ENCODE data around the gene ARPC3. TPM values are rescaled to one million over a fixed set of nuclear protein-coding genes. Genes with fewer than 3 reads are reported as not detected.
A peak's percentile ranks its signal among the peaks of the same experiment; 100 is the strongest.
"Not testable (repeated sequence)": the region's sequence is repeated elsewhere in the genome, so short reads cannot be mapped to it uniquely, and the experiment has no call there.

The ARPC3 gene
- 140 TPM for total RNA-seq

- peak; percentile 83 for DNase-seq
Measured at GRCh38 chr12:110449799-110450497, at the start of gene ARPC3. Gene ARPC3 (minus strand): TSS chr12:110450337. CDS start chr12:110450260, 77 bp downstream.

GRCh38 chr12:110498984-110499706, 49.0 kb upstream of the ARPC3 start:
- no peak for DNase-seq

- no peak for DNase-seq
Measured at GRCh38 chr12:110475426-110475825, 25.3 kb upstream of the ARPC3 start.

GRCh38 chr12:110468214-110469048, 18.3 kb upstream of the ARPC3 start, which contains the start of the genes FAM216A and GPN3:
Gene FAM216A (plus strand): TSS chr12:110468845. CDS start chr12:110468876, 31 bp downstream.
Gene GPN3 (minus strand): TSS chr12:110468257. CDS start chr12:110468203, 54 bp downstream.
- peak; percentile 92 for DNase-seq

- DNase-seq = no peak
Measured at GRCh38 chr12:110467847-110468213, 17.7 kb upstream of the ARPC3 start.

- no peak for DNase-seq
Measured at GRCh38 chr12:110466791-110467190, 16.7 kb upstream of the ARPC3 start.

- DNase-seq = not testable (repeated sequence)
Measured at GRCh38 chr12:110465765-110466164, 15.6 kb upstream of the ARPC3 start.

GRCh38 chr12:110465024-110465423, 14.9 kb upstream of the ARPC3 start:
- DNase-seq = no peak

GRCh38 chr12:110461189-110461588, 11.1 kb upstream of the ARPC3 start:
- not testable (repeated sequence) for DNase-seq

GRCh38 chr12:110458756-110459155, 8.6 kb upstream of the ARPC3 start:
- peak; percentile 5 for DNase-seq

- DNase-seq = no peak
Measured at GRCh38 chr12:110453569-110454296, 3.6 kb upstream of the ARPC3 start.

GRCh38 chr12:110451263-110451662, 1.1 kb upstream of the ARPC3 start:
- DNase-seq = no peak

GRCh38 chr12:110444455-110444854, 5.7 kb downstream of the ARPC3 start:
- DNase-seq = no peak

- no peak for DNase-seq
Measured at GRCh38 chr12:110436231-110436630, 13.9 kb downstream of the ARPC3 start.

GRCh38 chr12:110431957-110432587, 18.1 kb downstream of the ARPC3 start:
- no peak for DNase-seq

GRCh38 chr12:110429676-110430075, 20.5 kb downstream of the ARPC3 start:
- not testable (repeated sequence) for DNase-seq

- DNase-seq = no peak
Measured at GRCh38 chr12:110426406-110426805, 23.7 kb downstream of the ARPC3 start.

GRCh38 chr12:110424237-110424636, 25.9 kb downstream of the ARPC3 start:
- DNase-seq = no peak

- no peak for DNase-seq
Measured at GRCh38 chr12:110421701-110422100, 28.4 kb downstream of the ARPC3 start.

- no peak for DNase-seq
Measured at GRCh38 chr12:110421159-110421661, 28.9 kb downstream of the ARPC3 start.

- DNase-seq = not testable (repeated sequence)
Measured at GRCh38 chr12:110420644-110421043, 29.5 kb downstream of the ARPC3 start.

Measured in occipital lobe (tissue), 2 donors.